AG04450 (cell line): ENCODE results near the gene E2F8. TPM values are rescaled to one million over a fixed set of nuclear protein-coding genes. Genes with fewer than 3 reads are reported as not detected.

Experiments used
- CTCF ChIA-PET: fragments of 300-600, 350-600 bp; formaldehyde crosslinking; extraction: SDS; loops from one replicate; lab custom pipeline; 2022; ENCODE audit warnings: antibody characterized with exemption, inconsistent platforms; lab: Charles Lee
- POLR2A ChIA-PET: fragments of 350-600 bp; formaldehyde crosslinking; extraction: SDS; loops from one replicate; lab custom pipeline; 2021; ENCODE audit warnings: antibody characterized with exemption, inconsistent platforms; lab: Yijun Ruan, JAX
- DNase-seq: peaks from one replicate; pipeline ENCODE4 v3.0.0-alpha.2; 2011; ENCODE audit warnings: low read depth, low spot score
- H3K27ac ChIP-seq: one replicate; pipeline ENCODE4 v1.5.1; 2012; ENCODE audit warnings: low read depth, low read length, control low read depth
- H3K27me3 ChIP-seq: one replicate; pipeline ENCODE4 v1.6.0; 2012; ENCODE audit warnings: low read length; ENCODE audit not compliant: control insufficient read depth, insufficient read depth
- H3K4me3 ChIP-seq: 2 replicates; pipeline ENCODE4 v1.5.1; 2011; ENCODE audit warnings: mild to moderate bottlenecking, low read depth, low read length, control low read depth
- H3K9me3 ChIP-seq: 2 replicates; pipeline ENCODE4 v1.5.1; 2012; ENCODE audit warnings: low read length; ENCODE audit not compliant: control insufficient read depth, insufficient read depth
- CTCF ChIP-seq: IDR thresholded peaks from 2 replicates; pipeline ENCODE4 v1.5.1; 2011; ENCODE audit warnings: low read depth, low read length, control low read depth, inconsistent platforms
- polyA plus RNA-seq: library from polyadenylated mRNA; depleted of rRNA; stranded (reverse); fragments of >200 nt; gene quantifications from 2 replicates; pipeline ENCODE4 v1.2.3, GENCODE V29; 2011

Gene E2F8
- polyA plus RNA-seq, 1 experiment = 0.98 TPM

DNA sequence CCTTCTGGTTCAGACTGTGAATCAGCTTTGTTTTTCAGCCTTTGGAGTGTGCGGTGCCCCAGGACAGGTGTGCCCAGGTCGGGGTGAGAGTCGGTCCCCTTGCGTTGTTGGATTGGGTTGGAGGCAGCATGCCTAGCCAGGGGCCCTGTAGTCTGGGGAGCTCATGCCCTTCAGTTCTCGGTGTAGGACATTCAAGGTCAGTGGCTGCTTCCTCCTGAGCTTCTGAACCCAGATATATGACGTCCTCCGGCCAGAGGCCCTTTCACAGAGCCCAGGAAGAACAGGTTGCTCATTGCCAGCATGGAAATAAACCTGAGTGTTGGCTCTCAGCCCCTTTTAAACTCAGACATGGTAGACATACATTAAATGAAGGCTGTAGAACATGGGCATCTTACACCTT, 41.7 kb downstream of the E2F8 start:
- H3K4me3 ChIP-seq = no peak overlapping the region
- no peaks in the 10 kb centered on the region for H3K9me3 ChIP-seq
- CTCF ChIA-PET = no interaction called here
- TF ChIP-seq CTCF = no peak
- H3K27me3 ChIP-seq = peaks cover 19% of the 10 kb centered on the region
- POLR2A ChIA-PET = no interaction called here
- H3K27ac ChIP-seq = no peak overlapping the region
- no peak for DNase-seq

- Histone ChIP-seq H3K27me3 (peaks cover 19% of the 10 kb centered on the region), H3K9me3 (no peaks in the 10 kb centered on the region), H3K4me3 (no peak overlapping the region), H3K27ac (no peak overlapping the region)
- POLR2A ChIA-PET = no interaction called here
- TF ChIP-seq CTCF = no peak
- CTCF ChIA-PET = no interaction called here
- DNase-seq = no peak
Observed at GRCh38 chr11:19196432-19196831, 44.3 kb downstream of the E2F8 start.

DNA sequence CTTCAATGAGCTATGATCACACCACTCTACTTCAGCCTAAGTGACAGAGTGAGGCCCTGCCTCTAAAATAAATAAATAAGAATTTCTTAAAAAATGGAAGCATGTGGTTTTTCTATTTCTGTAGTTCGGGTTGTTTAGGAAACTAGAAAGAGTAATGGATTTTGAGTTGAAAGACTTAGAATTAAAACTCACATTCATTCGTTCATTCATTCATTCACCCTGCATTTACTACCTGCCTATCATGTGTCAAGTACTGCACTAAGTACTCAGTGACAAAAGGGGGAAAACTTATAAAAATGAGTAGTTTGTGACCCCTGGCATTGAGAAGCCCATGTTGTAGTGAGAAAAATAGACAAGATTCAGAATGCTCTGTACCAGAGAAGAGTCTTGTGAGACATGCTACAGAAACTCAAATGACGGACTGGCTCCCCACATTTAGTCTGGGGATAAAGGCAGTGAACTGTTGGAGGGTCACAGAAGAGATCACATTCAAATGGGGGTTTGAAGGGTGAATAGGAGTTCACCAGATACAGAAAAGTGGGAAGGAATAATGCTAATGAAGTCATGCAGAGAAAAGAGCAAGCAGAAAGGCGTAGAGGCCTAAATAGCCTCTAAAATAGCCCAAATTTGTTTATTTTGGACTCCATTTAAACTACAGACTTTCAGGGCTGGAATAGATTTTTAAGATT, 46.0 kb downstream of the E2F8 start:
- ChIA-PET CTCF (no interaction called here), POLR2A (no interaction called here)
- H3K9me3 ChIP-seq = no peaks in the 10 kb centered on the region
- H3K27me3 ChIP-seq = peaks cover 19% of the 10 kb centered on the region
- no peak overlapping the region for H3K27ac ChIP-seq
- H3K4me3 ChIP-seq = no peak overlapping the region
- no peak for DNase-seq
- no peak for TF ChIP-seq CTCF

DNA sequence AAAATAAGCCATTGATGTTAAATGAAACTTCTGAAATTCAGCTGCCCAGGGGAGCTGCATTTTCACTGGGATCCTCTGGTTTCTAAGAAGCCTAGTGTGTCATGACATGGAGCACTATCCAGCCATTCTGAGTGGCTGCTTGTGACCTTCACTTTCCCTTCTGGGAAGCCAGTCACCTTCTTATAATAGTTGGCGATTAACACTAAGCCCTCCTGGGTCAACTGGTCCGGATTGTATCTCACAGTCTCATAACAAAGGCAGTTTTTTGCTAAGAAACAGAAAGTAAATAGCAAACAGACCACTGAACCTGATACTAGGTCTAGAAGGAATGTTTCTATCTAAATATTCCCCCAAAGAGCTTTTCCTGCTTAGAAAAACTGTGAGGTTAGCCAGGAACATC, 46.8 kb downstream of the E2F8 start:
- CTCF ChIA-PET = no interaction called here
- DNase-seq = no peak

More for the DNA sequence above, 46.8 kb downstream of the E2F8 start:
- H3K27ac ChIP-seq = no peak overlapping the region
- TF ChIP-seq CTCF = no peak
- POLR2A ChIA-PET = no interaction called here
- no peaks in the 10 kb centered on the region for H3K9me3 ChIP-seq
- H3K4me3 ChIP-seq = no peak overlapping the region
- H3K27me3 ChIP-seq = peaks cover 18% of the 10 kb centered on the region
